A673 (cell line): ENCODE data around the gene SH2D1A.

Experiments used
- EZH2 ChIP-seq: fragments of 200-600 bp; sonication (generic); IDR thresholded peaks from 2 replicates; pipeline ENCODE4 v1.6.1; 2017; ENCODE audit warnings: borderline replicate concordance, low read depth, mild to moderate bottlenecking, mixed read lengths, antibody characterized with exemption, low read length; ENCODE audit not compliant: poor library complexity, severe bottlenecking
- TF ChIP-seq, protein P1 (sequence below): fragments of 300-800, 200-600 bp; sonication (generic); conservative IDR thresholded peaks from 2 replicates; pipeline ENCODE4 v1.5.1; 2017; ENCODE audit warnings: low read depth, mild to moderate bottlenecking, antibody characterized with exemption, low read length, moderate library complexity, mixed read lengths

DNA sequence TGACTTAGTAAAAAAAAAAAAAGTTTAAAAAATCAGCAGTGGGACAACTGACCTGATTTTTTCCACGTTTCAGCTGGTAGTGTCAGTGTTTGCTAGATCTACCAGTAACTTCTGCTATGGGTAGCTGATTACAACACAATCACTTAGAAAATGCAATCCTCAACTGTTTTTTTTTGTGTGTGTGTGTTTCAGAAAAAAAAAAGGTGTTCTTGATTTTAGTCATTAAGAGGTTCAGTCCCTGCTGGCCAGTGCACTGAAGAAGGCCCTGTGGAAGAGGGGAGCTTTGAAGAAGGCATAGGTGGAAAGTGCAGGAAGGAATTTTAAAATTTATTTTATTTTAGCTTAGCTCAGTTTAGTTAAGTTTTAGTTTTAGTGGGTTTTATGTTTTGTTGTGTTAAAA is 46.9 kb downstream of the SH2D1A start:
- TF ChIP-seq, protein P1, sequence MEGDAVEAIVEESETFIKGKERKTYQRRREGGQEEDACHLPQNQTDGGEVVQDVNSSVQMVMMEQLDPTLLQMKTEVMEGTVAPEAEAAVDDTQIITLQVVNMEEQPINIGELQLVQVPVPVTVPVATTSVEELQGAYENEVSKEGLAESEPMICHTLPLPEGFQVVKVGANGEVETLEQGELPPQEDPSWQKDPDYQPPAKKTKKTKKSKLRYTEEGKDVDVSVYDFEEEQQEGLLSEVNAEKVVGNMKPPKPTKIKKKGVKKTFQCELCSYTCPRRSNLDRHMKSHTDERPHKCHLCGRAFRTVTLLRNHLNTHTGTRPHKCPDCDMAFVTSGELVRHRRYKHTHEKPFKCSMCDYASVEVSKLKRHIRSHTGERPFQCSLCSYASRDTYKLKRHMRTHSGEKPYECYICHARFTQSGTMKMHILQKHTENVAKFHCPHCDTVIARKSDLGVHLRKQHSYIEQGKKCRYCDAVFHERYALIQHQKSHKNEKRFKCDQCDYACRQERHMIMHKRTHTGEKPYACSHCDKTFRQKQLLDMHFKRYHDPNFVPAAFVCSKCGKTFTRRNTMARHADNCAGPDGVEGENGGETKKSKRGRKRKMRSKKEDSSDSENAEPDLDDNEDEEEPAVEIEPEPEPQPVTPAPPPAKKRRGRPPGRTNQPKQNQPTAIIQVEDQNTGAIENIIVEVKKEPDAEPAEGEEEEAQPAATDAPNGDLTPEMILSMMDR, result no peak
- no peak for TF ChIP-seq EZH2
